HG03025 (cell line): ENCODE measurements around the gene MPC2.
"Not testable (repeated sequence)": the region's sequence is repeated elsewhere in the genome, so short reads cannot be mapped to it uniquely, and the experiment has no call there.

ENCODE experiments used
- ATAC-seq: cut with Tn5 transposase; IDR thresholded peaks from one replicate; pipeline ENCODE4 v1.9.1; 2021; ENCODE audit warnings: mild to moderate bottlenecking, moderate library complexity; ENCODE audit not compliant: unreplicated experiment, low FRiP score

MPC2 gene

DNA sequence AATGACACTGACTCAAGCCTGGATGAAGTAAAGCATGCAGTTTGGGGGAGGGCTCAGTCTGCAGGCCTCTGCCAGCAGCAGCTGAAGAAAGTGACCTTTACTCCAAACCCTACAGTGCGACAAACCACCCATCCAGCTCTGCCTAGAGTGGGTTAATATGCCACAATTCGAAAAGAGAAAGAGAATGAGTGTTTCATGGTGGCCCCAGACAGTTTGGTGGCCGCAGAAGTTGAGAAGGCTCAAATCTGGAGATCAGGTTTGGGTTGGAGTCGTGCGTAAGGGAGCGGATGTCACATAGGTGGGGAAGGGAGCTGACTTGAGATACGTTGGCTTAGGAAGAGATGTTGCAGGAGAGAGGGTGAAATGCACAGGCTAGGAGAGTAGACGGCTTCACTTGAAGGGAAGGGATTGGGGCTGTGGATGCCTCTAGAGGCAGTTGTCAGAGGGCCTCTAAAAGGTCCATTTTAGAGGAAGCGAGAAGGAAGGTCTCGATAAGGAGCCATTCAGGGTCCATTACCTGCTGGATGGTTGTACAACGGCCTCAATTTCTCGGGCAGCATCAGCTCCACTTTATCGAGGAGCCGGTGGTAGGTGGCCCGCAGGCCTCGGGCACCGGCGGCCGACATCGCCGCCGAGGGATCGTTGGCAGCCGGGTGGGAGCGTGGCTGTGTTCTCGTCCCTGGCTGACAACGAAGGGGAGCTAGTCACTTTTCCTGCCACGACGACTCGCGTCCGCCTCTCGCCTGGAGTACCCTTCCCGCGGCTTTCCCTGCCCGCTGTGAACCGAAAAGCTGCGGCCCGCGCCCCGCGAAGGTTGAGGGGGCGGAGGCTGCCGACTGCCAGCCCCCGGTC, 1.4 kb downstream of the MPC2 start:
- peak; percentile 12 for ATAC-seq

DNA sequence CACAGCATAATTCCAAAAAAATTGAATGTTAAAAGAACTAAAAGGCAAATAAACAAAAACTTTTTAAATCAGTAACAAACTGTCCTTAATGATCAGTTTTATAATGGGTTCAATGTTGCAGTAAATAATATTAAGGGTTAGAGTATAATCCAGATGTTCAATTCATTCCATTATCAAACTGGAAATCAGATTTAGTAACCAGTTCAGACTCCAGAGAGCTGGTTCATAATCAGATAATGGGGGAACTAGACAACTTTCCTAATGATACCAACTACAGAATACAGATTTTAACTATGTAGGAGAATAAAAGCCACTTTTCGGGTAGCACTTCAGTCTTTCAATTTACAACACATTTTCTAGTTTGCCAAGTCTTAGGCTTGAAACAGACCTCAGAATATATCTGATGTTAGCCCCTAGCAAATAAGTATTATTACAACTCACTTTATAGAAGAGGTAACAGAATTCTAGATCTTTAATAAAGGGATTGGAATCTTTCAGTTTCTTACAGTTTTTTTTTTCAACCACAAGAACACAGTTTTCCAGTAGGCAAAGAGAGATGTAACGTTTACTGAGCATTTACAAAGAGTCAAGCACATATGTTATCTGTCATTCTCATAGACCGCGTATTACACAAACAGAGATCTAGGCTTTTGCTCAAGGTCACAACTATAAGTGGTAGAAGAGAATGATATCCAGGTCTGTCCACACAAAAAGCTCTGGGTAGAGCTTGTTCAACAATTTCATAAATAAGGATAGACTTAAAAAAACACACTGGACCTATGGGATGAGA, 2.3 kb downstream of the MPC2 start:
- no peak for ATAC-seq

DNA sequence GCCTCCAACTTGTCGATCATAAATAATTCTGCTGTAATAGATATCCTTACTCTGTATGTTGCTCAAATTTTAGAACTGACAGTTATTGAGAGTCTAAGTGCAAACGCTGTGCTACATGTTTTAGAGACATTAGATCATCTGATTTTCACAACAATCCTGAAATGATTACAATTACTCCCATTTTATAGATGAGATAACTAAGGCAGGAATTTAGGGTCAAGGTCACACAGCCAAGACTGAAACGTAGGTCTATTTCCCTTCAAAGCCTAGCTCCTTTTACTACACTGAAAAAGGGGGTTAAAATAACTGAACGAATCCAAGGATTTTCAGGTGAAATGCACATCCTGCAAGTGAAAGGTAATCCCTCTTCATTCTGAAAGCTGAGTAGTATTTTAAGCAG, 3.1 kb downstream of the MPC2 start:
- no peak for ATAC-seq

DNA sequence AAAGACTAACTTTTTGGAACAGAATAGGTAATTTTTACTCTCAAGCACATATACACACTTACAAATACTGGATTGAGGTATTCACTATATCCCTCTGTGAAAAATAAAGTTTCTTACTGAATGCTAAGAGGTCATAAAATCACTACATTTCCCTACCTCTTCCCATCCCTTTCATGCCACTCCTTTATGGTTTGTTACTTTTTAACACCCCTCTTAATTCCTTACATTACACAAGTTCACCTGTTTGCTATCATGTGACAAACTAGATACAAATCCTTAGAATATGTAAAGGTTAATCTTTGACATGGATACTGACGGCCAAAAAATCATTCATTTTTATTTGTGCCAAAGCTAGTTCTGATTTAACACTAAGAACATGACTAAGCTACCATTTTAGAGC, 7.1 kb downstream of the MPC2 start:
- ATAC-seq, result no peak

DNA sequence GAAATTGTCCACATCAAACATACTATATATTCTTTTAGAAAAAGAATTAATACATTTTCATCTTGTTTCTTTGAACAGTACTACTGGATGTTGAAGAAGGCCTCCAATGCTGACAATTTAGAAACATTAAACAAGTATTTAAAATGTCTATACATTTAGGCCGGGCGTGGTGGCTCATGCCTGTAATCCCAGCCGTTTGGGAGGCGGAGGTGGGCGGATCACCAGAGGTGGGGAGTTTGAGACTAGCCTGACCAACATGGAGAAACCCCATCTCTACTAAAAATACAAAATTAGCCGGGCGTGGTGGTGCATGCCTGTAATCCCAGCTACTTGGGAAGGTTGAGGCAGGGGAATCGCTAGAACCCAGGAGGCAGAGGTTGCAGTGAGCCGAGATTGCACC, 8.0 kb downstream of the MPC2 start:
- ATAC-seq, result not testable (repeated sequence)

DNA sequence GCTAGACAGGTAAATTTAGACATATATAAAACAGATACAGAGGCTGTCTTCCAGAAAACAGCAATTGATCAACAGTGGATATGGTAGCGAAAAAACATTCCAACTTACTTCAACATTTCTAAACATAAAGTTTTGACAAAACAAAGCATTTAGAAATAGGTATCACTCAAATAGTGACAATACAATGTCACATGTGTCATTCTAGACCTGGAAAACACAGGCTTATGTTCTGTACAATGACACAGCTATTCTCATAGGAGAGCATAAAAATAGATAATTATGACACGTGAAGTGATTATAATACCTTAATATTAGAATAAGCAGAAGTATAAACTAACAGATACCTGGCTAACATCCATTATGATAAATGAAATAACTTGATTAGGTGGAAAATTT, 8.4 kb downstream of the MPC2 start:
- ATAC-seq, result no peak

DNA sequence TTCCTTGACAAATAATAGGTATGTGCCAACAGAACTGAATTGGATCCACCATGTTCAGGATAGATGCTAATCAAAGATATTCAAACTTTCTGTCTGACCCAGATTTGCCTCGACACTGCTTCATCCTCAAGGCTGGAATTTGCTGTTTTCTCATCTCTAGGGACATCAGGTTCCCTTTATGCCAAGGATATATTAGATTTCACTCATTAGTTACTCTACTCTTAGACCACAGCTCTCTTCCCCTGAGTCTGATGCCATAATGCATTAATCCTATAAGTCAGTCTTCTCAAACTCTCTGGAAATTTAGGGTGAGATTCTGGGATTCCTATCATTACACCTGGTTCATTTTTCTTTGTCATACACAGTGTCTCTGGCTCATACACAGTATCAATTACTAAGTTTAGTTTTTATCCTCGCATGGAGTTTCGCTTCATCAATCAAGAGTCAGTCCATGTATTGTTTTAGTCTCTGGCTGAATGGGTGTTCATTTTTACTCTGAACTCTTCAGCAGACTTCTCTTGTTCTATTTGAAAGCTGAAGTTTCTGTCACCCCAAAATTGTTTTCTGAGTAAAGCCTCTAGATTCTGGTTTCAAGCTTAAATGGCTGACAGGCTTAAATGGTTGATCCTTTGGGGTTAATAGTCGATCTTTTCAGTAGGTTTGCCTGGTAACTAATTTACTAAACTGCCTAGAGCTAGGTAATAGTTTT, 9.7 kb downstream of the MPC2 start:
- no peak for ATAC-seq

DNA sequence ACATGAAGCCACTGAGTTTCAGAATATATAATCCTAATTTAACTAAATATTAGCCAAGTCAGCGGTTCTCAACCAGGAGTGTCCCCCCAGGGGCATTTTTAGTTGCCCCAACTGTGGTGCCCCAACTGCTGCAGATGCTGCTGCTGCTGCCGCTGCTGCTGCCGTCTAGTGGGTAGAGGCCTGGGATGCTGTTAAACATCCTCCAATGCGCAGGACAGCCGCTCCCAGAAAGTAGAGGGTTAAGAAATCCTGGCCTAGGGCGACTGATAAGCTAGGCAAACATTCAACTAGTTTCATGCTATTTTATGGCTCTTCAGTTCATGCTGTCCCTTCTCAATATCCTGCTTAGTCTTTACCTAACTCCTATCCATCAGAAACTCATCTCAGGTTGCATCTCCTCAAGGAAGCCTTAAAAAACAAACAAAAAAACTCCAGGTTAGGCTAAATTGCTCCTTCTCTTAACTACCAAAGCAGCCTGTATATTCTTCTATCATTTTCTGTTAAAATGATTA, 10.3 kb downstream of the MPC2 start:
- no peak for ATAC-seq

DNA sequence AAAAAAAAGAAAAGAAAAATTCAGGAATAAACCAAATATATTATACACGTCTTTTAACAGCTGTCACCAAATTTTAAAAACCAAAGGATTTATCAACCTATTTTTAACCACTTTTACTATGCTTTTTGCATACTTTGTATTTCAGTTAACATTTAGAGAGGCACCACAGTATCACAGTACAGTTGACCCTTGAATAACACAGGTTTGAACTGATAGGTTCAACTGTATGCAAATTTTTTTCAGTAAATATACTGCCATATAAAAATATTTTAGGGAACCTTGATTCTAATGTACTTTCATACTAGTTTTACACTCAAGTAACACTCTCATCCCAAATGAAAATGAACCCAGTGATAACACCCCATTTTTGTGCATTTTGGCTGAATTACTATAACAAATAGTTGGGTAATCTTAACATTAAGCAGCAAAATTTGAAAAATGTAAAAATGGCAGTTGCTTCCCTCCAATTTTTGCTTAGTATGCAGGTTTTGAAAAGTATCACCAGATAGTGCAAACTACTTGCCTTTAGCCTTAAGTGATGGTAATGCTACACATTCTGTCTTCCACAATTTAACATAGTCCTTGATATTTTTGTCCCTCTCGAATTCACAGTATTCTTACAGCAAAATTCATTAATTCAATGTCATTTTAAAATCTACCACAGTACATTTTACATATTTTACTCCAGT, 12.2 kb downstream of the MPC2 start:
- ATAC-seq, result no peak

DNA sequence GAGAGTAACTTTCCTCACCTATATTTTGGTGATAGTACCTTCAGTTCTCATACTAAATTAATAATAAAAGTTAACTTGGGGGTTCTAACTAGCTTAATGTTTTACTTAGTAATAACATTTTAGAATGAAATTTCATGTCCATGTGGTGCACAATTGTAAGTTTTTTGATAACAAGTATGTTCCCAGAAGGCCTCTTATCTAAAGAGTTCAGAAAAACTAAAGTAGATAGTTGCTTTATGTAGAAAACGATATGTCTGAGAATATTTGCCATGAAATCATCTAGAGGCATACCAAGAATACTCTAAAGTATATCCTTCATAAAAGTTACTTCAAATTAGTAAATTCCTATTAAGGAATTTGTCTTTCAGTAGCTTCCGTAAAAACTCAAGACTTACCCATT, 12.8 kb downstream of the MPC2 start:
- ATAC-seq, result no peak

DNA sequence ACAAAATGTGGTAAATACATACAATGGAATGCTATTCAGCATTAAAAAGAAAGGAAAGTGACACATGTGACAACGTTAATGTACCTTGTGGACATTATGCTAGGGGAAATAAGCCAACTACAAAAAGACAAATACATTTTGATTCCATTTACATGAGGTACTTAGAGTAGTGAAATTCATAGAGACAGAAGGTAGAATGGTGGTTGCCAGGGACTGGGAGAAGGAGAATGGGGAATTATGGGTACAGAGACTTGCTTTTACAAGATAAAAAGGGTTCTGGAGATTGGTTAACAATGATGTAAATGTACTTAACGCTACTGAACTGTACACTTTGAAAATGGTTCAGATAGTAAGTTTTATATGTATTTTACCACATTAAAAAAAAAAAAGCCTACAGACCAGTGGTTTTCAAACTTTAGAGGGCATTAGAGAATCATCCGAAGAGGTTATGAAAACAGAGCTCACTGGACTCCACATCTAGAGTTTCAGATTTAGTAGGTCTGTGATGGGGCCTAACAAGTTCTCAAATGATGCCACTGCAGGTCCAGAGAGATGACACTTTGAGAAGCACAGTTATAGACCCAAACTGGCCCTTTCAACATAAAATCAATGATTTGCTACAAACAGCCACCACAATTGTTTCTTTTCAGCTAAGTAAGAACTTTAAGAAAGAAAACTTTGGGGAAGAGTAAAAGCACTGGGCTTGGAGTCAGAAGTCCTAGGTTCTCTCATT, 13.4 kb downstream of the MPC2 start:
- no peak for ATAC-seq

DNA sequence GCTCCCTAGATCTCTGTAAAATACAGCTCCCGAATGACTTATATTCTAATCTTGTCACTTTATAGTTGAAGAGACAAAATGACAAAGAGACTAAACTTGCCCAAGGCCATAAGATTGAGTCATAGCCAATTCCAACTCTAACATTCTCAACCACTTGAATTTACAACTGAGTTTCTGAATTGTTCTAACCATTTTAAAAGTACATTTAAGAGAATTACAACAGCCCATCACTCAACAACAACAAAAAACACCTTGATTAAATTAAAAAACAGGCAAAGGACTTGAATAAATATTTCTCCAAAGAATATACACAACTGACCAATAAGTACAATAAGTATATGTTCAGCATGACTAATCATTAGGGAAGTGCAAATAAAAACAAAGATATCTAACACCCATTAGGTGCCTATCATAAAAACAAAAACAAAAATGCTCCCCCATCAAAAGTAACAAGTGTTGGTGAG, 14.2 kb downstream of the MPC2 start:
- no peak for ATAC-seq

DNA sequence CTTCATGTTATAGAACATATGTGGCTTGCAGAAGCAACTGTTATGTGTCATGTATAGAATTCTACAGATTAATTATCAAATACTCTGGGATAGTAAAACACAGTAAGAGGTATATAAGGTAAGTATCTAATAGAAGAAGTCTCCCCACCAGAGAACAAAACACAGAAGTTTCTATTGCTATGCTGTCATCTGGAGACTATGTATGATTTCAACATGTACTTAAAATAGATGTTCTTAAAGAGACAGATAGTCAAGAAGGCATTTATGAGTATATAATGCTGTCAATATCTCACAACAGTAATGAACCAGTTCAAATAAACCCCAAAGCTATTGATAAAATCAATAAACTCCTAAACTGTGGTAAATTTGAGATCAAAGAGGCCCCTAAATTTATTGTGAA, 14.8 kb downstream of the MPC2 start:
- ATAC-seq, result no peak

DNA sequence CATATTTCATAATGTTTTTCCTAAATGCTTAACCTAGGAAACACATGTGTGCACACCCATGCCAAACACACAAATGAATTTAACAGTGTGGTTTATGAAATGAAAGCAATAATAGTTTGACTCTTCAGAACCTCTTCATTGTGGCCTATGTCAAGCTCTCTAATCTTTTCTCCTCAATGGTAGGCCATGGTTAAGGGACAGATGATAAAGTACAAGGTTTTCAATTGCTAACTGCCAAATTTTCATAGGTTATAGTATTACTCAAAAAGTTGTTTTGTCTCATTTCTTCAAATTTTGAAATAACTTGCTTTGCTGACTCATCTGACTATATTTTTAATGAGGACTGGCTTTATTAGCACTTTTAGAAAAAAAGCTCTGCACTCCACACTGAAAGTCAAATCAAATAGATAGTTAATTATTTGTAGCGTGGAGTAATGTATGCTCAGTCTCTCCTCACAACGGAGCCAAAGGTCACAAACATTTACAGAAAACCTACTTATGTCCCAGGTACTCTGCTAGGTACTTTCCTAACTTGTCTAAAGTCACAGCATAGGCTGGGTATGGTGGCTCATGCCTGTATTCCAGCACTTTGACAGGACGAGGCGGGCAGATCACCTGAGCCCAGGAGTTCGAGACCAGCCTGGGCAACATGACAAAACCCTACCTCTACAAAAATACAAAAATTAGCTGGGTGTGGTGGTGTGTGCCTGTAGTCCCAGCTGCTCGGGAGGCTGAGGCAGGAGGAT, 19.9 kb downstream of the MPC2 start:
- ATAC-seq, result no peak

DNA sequence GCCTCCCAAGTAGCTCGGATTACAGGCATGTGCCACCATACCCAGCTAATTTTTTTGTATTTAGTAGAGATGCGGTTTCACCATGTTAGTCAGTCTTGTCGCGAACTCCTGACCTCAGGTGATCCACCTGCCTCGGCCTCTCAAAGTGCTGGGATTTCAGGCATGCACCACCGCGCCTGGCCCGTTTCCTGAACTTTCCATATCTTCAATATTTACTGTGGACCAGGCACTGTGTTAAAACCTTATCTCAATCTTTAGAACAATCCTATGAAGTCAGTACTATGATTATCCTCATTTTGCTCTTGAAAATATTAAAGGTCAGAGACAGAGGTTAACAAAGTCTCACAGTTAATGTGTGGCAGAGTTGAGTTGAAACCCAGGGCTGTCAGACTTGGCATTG, 21.3 kb downstream of the MPC2 start:
- no peak for ATAC-seq

DNA sequence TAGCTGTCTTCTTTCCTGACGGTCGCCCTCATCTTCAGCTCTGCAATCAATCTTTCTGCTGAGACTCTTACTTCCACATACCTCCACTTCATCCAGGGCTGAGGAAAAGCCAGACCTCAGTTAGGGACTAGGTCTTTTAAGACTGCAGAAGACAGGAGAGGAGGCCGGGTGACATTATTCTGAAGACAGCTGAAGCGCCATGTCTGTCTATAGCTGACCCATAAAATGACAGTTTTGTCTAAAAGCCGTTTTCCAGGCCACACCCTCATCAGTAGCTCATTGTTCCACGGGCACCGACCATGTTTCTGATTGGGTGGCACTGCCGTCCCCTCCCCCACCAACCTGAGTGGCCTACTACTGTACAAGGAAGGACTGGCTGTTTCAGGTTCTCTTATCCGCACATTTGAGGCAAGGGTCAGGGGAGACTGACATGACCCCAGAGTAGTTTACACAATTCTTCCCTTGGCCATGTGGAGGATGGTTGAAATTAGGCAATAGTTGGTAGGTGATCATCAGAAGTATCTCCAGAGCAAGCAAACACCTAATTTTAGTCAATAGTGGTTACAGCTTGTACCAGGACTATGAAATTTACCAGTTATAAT, 22.9 kb downstream of the MPC2 start, which contains the start of gene ADCY10:
Gene ADCY10 (minus strand): TSS at position 240 of the 602 bp plus-strand sequence. CDS start 8,994 bp downstream, outside the sequence.
- ATAC-seq, result no peak

DNA sequence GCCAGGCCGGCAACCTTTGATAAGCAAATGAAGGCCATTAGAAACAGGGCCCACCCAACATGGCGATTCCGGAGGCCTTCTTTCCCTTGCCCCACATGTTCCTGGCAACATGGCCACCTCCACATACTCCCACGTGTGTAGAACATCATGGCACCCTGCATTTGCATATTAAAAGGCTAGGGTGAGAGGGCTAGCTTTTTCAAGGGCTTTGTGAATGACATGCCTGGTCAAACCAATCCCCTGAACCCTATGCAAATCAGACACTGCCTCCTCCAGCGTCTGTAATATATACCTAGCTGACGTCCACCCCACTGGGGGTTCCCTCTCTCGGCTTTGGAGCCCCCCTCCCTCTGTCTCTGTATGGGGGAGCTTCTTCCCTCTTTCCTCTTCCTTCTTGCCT, 24.6 kb downstream of the MPC2 start:
- ATAC-seq, result no peak

DNA sequence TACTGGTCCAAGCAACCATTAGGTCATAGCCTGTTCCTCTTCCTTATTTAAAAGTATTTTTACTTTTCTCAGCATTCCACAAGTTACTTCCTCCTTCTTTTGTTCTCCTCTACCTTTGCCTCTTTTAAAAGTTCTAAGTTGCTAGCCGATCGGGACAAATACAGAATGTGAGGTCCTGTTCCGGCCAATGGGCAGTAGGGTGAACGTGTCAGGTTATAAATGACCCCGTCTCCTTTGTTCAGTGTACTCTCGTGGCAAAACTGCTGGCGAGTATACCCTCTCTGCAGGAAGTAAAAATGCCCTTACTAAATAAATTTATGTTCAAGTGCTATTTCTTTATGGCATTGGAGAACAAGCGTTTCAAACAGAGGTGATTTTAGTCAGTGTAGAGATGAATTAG, 25.5 kb downstream of the MPC2 start:
- no peak for ATAC-seq
